Hepatocyte (in vitro differentiated cells): ENCODE results near the gene PTGES2. TPM values are rescaled to one million over a fixed set of nuclear protein-coding genes. Genes with fewer than 3 reads are reported as not detected.
"Not testable (repeated sequence)": the region's sequence is repeated elsewhere in the genome, so short reads cannot be mapped to it uniquely, and the experiment has no call there.

ENCODE experiments used
- DNase-seq: peaks from one replicate; pipeline ENCODE4 v3.0.0-alpha.2; 2016; ENCODE audit warnings: low spot score
- H2AFZ ChIP-seq: fragments of 200-600 bp; sonication (generic); 2 replicates; pipeline ENCODE4 v1.6.0; 2016; ENCODE audit warnings: antibody characterized with exemption, mild to moderate bottlenecking
- H3K27ac ChIP-seq: fragments of 200-600 bp; sonication (generic); 2 replicates; pipeline ENCODE4 v1.5.1; 2016; ENCODE audit warnings: mild to moderate bottlenecking
- H3K27me3 ChIP-seq: fragments of 200-600 bp; sonication (generic); 2 replicates; pipeline ENCODE4 v1.6.1; 2016
- H3K36me3 ChIP-seq: fragments of 200-600 bp; sonication (generic); replicated peaks from 2 replicates; pipeline ENCODE4 v1.5.1; 2016; ENCODE audit warnings: low read depth; ENCODE audit not compliant: insufficient read depth
- H3K4me1 ChIP-seq: fragments of 200-600 bp; sonication (generic); 2 replicates; pipeline ENCODE4 v1.5.1; 2016; ENCODE audit warnings: mild to moderate bottlenecking, moderate library complexity; ENCODE audit not compliant: insufficient read depth
- H3K4me2 ChIP-seq: fragments of 200-600 bp; sonication (generic); 2 replicates; pipeline ENCODE4 v1.6.0; 2016
- H3K4me3 ChIP-seq: fragments of 200-600 bp; sonication (generic); 2 replicates; pipeline ENCODE4 v1.5.1; 2016; ENCODE audit warnings: mild to moderate bottlenecking
- H3K79me2 ChIP-seq: fragments of 200-600 bp; sonication (generic); 2 replicates; pipeline ENCODE4 v1.6.0; 2017; ENCODE audit warnings: mild to moderate bottlenecking
- H3K9me2 ChIP-seq: fragments of 200-600 bp; sonication (generic); replicated peaks from 2 replicates; pipeline ENCODE4 v1.6.0; 2017; ENCODE audit warnings: mild to moderate bottlenecking; ENCODE audit not compliant: insufficient read depth
- H3K9me3 ChIP-seq: fragments of 200-600 bp; sonication (generic); 2 replicates; pipeline ENCODE4 v1.5.1; 2016; ENCODE audit warnings: low read depth, mild to moderate bottlenecking
- H4K20me1 ChIP-seq: fragments of 200-600 bp; sonication (generic); 2 replicates; pipeline ENCODE4 v1.6.0; 2016; ENCODE audit warnings: mild to moderate bottlenecking; ENCODE audit not compliant: insufficient read depth, poor library complexity, severe bottlenecking
- CTCF ChIP-seq: fragments of 200-600 bp; sonication (generic); IDR thresholded peaks from 2 replicates; pipeline ENCODE4 v1.5.1; 2016; ENCODE audit warnings: antibody characterized with exemption, mild to moderate bottlenecking; ENCODE audit not compliant: poor library complexity
- EZH2 ChIP-seq: fragments of 200-600 bp; sonication (generic); IDR thresholded peaks from 2 replicates; pipeline ENCODE4 v1.6.1; 2016; ENCODE audit warnings: antibody characterized with exemption, mild to moderate bottlenecking, borderline replicate concordance
- EZH2phosphoT487 ChIP-seq: fragments of 200-600 bp; sonication (generic); IDR thresholded peaks from one replicate; pipeline ENCODE4 v1.6.1; 2018; ENCODE audit warnings: antibody characterized with exemption, mild to moderate bottlenecking, low read depth, moderate library complexity; ENCODE audit not compliant: unreplicated experiment, severe bottlenecking
- WGBS: methylation state at CpG from one replicate; pipeline ENCODE4 v1.1.6; 2016; ENCODE audit warnings: low lambda C conversion rate; ENCODE audit errors: missing lambda C conversion rate; 5-methylcytosine and 5-hydroxymethylcytosine counted together
- polyA plus RNA-seq: library from polyadenylated mRNA; unstranded; fragments of >200 nt; fragmentation: Nextera tagmentation; extraction: Ambion mirVana; gene quantifications from 2 replicates; pipeline ENCODE4 v1.2.1, GENCODE V29; 2016
- total RNA-seq: library from RNA; depleted of rRNA; stranded (reverse); fragments of >200 nt; gene quantifications from 2 replicates; pipeline ENCODE4 v1.2.3, GENCODE V29; 2014

PTGES2 gene
- total and polyA plus RNA-seq, 2 experiments from 2014 or later = 29.4 to 68.1 TPM

GRCh38 chr9:128141604-128142003 is 14.1 kb upstream of the PTGES2 start:
- Histone ChIP-seq H4K20me1 (no peaks in the 10 kb centered on the region), H3K79me2 (no peaks in the 10 kb centered on the region), H3K27me3 (no peaks in the 10 kb centered on the region), H2AFZ (no peak overlapping the region), H3K36me3 (no peaks in the 10 kb centered on the region), H3K27ac (no peak overlapping the region), H3K4me3 (no peak overlapping the region), H3K4me2 (no peak overlapping the region), H3K9me3 (no peaks in the 10 kb centered on the region), H3K9me2 (no peaks in the 10 kb centered on the region), H3K4me1 (no peaks in the 10 kb centered on the region)
- 96% methylated on average over 3 of the region's 3 CpGs for WGBS
- no peak for DNase-seq
- TF ChIP-seq EZH2 = no peak
- TF ChIP-seq CTCF = no peak
- TF ChIP-seq EZH2phosphoT487 = no peak

GRCh38 chr9:128139621-128140020 is 12.1 kb upstream of the PTGES2 start:
- no peak for TF ChIP-seq EZH2phosphoT487
- H3K9me2 ChIP-seq = no peaks in the 10 kb centered on the region
- no peak for DNase-seq
- H3K79me2 ChIP-seq = no peaks in the 10 kb centered on the region
- no peaks in the 10 kb centered on the region for H3K36me3 ChIP-seq
- no peaks in the 10 kb centered on the region for H4K20me1 ChIP-seq
- no peaks in the 10 kb centered on the region for H3K9me3 ChIP-seq
- no peak overlapping the region for H2AFZ ChIP-seq
- H3K4me1 ChIP-seq = no peaks in the 10 kb centered on the region
- H3K4me3 ChIP-seq = no peak overlapping the region
- 95% methylated on average over 6 of the region's 16 CpGs for WGBS
- H3K27me3 ChIP-seq = no peaks in the 10 kb centered on the region
- no peak overlapping the region for H3K4me2 ChIP-seq
- H3K27ac ChIP-seq = no peak overlapping the region

GRCh38 chr9:128138001-128138400 is 10.5 kb upstream of the PTGES2 start:
- no peaks in the 10 kb centered on the region for H3K9me3 ChIP-seq
- H3K4me1 ChIP-seq = no peaks in the 10 kb centered on the region
- TF ChIP-seq CTCF = no peak
- H3K4me3 ChIP-seq = no peak overlapping the region
- 95% methylated on average over 3 of the region's 3 CpGs for WGBS
- H3K9me2 ChIP-seq = no peaks in the 10 kb centered on the region
- DNase-seq = no peak
- H3K27ac ChIP-seq = no peak overlapping the region
- H3K4me2 ChIP-seq = no peak overlapping the region
- H3K27me3 ChIP-seq = no peaks in the 10 kb centered on the region
- no peaks in the 10 kb centered on the region for H3K36me3 ChIP-seq
- H3K79me2 ChIP-seq = no peaks in the 10 kb centered on the region
- H4K20me1 ChIP-seq = no peaks in the 10 kb centered on the region
- H2AFZ ChIP-seq = no peak overlapping the region

GRCh38 chr9:128136816-128137793 is 9.6 kb upstream of the PTGES2 start:
- Histone ChIP-seq H3K79me2 (no peaks in the 10 kb centered on the region), H3K4me2 (no peak overlapping the region), H3K4me1 (no peaks in the 10 kb centered on the region), H3K9me2 (no peaks in the 10 kb centered on the region), H3K4me3 (no peak overlapping the region), H3K27me3 (no peaks in the 10 kb centered on the region), H3K36me3 (no peaks in the 10 kb centered on the region), H4K20me1 (no peaks in the 10 kb centered on the region), H3K9me3 (no peaks in the 10 kb centered on the region), H2AFZ (no peak overlapping the region), H3K27ac (no peak overlapping the region)
- TF ChIP-seq EZH2phosphoT487 (no peak), CTCF (no peak), EZH2 (no peak)
- 86% methylated on average over 18 of the region's 18 CpGs for WGBS
- DNase-seq = no peak

GRCh38 chr9:128135561-128135960 is 8.0 kb upstream of the PTGES2 start:
- not testable (repeated sequence) for H3K9me2 ChIP-seq, H3K4me1 ChIP-seq, H3K27ac ChIP-seq, H2AFZ ChIP-seq, H3K4me3 ChIP-seq, H3K4me2 ChIP-seq, H3K36me3 ChIP-seq, H3K9me3 ChIP-seq, H3K27me3 ChIP-seq, H3K79me2 ChIP-seq, DNase-seq, H4K20me1 ChIP-seq
- 70% methylated on average over 8 of the region's 8 CpGs for whole genome bisulfite sequencing

- peak overlapping the region; percentile 62 for H3K27ac ChIP-seq
These were observed 4.6 kb upstream of the PTGES2 start for GRCh38 chr9:128132139-128132538.

More at GRCh38 chr9:128132139-128132538, 4.6 kb upstream of the PTGES2 start:
- H3K4me2 ChIP-seq, DNase-seq, H3K27me3 ChIP-seq, H4K20me1 ChIP-seq, H3K36me3 ChIP-seq, H2AFZ ChIP-seq, H3K4me1 ChIP-seq, H3K79me2 ChIP-seq, H3K4me3 ChIP-seq, H3K9me2 ChIP-seq, H3K9me3 ChIP-seq: not testable (repeated sequence)
- WGBS = 27% methylated on average over 8 of the region's 8 CpGs
